GM21390 (cell line): Measurements from ENCODE around the gene TNNC1.

Experiments
- ATAC-seq: cut with Tn5 transposase; IDR thresholded peaks from one replicate; pipeline ENCODE4 v1.9.1; 2021; ENCODE audit not compliant: unreplicated experiment

The TNNC1 gene

DNA sequence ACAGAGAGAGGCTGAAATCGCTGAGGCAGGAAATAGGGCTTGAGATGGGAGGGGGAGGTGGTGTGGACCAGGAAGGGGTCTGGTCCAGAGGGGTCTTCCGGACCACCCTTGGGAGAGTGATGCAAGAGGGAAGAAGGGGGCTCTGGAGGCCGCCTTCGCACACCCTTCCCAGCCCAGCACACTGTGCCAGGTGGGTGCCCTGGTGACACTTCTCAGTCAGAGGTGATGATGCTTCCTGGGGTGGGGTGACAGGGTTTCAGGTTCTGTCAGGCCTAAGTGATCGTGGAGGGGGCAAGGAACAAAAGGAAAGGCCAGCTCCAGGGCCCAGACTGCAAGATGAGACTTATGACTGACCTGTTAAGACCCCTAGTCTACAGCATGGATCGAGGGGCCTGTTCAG is 21.6 kb downstream of the TNNC1 start:
- no peak for ATAC-seq

DNA sequence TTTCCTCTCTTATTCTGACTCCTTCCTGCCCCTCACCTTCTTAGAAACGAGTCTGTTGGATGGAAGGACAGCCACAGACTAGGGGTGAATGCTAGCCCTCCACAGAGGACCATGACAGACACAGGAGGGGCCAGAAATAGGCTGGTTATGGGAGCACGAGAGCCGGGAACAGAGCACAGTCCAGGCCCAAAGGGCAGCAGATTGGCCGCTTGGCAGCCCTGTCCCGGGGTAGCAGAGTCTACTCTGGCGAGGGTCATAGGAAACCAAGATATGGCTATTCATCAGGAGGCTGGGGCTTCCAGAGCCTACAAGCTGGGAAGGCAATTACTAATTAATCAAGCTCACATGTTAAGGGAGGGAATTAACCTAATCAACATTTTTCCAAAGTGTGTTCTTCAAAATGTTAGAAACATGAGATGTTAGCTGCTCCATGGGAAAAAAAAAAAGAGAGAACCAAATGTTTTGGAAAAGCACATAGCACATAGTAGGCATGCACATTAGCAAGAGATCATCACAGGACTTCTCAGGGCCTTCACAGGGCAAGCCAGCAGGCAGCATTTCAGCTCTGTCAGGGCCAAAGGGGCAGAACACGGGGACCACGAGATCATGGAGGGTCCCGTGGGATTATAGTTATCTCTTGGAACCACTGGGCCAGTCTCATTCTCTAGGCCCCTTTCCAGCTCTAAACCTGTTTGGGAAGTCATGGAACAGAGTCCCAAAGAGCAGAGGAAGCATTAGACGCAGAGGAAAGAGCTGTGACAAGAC is 22.2 kb downstream of the TNNC1 start:
- no peak for ATAC-seq

DNA sequence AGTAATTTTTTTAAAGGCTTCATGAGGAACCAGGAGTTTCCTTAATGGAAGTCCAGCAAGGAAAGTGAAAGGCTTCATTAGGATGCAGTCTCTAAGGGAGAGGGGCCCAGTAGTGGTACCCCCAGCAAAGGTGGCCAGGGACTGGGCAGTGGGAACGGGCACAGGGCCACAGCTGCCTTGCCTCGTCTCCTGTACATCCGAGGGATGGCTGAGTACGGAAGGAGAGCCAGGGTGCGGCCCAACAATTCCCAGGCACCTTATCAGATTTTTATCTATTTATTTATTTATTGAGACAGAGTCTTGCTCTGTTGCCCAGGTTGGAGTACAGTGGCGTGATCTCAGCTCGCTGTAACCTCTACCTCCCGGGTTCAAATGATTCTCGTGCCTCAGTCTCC is 23.4 kb downstream of the TNNC1 start:
- ATAC-seq: no peak

DNA sequence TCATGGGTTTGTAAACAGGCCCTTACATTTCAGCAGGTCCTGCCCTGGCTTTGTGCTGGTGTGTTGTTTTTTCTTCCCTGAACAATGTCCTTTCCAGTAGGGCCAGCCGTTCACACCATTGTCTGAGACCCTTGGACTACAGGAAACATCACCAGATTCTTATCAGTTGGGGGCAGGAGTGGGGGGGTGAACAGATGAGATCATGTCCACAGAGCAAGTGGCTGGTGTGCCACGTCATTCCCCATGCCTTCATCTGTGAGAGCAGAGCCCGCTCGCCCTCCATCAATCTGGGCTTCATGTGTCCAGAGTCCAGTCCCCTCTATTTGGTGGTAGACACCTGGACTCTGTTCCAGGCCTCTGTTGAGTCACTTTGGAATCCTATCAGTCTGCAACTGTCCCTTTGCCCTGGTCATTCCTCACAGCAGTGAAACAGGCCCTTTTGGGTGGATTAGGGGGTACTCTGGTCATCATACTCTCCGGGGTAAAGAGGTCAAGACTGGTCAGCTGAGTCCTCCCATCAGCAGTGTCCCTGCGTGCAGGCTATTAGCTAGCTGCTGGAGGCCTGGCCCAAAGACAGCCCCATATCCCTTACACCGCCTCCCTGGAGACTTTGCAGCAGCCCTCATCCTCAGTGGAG is 23.9 kb downstream of the TNNC1 start:
- ATAC-seq: no peak

DNA sequence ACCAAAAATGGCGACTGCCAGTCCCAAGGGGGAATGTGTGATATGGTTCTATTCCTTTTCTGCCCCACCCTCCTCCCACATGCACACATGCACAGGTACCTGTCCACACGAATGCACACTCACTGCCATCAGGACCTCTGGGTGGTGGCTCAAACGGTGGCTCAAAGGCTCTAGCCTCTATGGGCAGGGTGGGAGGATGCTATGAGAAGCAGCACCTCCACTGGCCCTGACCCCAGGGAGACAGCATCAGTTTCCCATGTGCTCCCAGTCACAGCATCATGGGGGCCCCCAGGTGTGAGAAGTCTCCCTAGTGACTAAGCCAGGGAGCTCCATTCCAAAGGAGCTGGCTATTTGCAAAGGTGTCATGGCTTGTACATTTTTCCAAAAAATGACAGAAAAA is 24.8 kb downstream of the TNNC1 start:
- ATAC-seq: no peak

DNA sequence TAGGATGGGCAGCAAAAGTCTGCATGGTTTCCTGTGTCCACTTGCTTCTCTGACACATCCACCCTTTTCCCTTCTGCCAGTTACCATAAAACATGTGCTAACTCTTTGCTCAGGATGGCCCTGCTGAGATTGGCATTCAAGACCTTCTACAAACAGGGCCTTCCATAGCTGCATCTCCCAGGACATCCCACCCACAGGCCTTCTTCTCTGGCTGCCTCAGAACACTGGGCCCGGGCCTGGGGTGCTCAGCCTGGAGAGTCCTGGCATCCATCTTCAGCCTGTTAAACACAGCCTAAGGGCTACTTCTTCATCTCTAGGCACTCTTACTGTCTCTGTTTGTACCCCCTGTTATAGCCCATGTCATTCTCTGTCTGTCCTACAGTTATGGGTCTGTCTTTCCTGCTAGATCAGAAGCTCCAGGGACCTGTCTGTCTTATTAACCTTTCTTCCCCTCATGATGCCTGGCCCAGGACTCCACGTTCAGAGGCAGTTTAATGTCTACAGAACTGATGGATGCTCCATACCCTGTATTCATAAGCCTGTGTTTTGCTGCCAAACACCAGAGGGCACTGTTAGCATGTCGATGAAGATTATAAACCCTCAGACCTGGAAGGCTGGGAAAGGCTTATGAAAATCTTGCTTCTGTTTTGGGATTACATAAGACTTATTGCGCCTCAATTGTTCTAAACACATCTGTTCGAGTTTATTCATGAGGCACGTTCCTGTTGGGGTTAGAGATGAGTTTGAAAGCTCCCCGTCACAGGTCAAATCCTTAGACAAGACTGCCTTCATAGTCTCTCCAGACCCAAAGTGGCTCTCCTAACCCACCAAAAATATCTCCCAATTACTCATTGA is 25.5 kb downstream of the TNNC1 start:
- ATAC-seq: no peak

DNA sequence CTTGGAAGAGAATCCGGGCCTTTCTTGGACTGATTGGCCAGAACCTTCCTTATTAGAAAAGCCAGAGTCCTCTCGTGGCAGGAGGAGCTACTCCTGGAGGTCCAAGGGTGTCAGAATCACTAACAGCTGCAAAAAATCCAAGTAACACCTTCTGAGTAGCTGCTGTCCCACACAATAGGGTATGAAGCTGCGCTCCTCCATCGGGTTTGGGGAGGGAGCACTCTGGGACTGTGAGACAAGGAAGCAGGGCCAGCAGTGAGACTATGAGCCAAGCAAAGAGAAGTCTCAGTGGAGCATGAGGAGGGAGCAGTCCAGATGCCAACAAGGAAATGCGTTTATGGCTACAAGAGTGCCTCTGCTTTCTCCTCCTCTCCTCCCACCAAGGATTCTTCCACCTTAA is 30.7 kb downstream of the TNNC1 start:
- no peak for ATAC-seq

DNA sequence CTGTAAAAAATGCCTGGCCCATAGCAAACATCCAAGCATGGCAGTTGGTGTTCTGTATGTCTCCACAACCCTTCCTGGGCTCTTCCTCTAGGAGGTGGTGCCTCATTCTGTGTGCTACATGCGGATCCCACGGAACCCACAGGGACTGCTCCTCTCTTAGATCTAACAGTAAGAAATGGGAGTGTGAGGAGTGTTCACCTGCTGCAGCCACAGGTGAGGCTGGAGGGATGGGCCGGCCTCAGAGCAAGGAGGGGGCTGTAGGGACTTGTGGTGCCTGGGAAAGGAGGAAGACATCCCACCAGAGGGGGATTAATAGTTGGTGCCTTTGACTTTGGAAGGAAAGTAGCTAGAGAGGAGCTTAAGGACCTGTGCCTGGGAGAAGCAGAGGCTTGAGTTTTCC is 31.2 kb downstream of the TNNC1 start:
- ATAC-seq: no peak

DNA sequence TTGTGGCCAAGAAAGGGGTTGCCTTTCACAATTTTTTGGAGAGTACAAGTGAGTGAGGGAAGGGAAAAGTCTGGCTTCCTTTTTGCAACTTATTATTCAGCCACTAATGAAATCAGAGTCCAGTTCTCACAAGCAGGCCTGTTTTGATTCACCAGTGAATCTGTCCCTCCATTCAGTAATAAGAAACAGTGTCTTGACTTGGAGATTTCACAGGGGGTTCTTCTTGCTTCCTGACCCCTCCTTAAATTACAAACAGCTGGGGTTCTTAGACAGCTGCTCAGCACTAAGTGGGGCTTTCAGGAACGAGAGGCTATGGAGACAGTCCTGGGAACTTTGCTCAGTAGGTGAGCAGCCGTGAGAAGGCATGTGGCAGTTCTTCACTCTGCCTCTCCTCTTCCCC is 33.5 kb downstream of the TNNC1 start:
- no peak for ATAC-seq

DNA sequence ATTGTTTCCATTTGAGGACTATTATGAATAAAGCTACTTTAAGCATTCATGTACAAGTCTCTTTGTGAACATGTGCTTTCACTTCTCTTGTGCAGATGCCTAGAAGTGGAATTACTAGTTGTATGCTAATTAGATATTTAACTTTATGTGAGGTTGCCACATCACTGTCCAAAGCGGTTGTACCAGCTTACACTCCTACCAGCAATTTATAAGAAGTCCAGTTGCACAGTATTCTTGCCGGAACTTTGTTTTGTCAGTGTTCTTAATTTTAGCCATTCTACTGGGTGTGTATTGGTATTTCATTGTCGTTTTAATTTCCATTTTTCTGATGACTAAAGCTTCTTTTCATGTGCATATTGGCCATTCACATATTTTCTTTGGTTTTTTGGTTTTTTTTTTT is 38.0 kb downstream of the TNNC1 start:
- ATAC-seq: no peak

DNA sequence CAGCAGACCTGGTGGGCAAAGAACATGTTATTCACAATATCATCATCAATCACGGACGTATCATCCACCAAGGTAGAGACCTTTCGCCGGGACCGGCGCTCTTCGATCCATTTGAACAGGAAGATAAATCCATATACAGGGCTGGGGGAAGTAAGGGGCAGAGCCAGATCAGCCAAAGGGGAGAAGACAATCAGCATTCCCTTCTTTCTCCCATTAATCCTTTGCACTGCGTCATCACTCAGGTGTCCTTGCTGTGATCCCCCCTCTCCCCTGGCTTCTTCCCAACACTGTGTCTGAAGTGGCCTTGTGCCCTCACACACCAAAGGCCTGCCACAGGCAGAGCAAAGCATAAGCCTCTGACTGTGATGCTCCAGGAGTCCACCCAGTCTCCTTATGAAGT is 45.4 kb downstream of the TNNC1 start:
- no peak for ATAC-seq

DNA sequence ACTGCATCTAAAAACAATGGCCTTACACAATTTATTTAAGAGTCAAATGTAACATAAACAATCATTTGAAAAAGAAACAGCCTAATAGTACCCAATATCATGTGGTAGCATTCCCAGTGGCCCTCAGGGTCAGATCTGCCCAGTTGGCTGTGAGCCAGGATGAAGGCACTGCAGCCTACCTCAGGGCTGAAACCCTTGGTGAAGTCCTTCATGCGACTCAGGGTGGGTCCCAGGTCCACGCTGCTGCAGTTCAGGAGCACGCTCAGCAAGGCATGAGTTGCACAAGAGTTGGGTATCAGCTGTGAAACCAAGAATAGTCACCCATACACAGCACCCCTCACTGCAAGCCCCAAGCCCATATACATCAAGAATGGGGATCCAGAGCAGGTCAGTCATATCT is 46.1 kb downstream of the TNNC1 start:
- no peak for ATAC-seq

DNA sequence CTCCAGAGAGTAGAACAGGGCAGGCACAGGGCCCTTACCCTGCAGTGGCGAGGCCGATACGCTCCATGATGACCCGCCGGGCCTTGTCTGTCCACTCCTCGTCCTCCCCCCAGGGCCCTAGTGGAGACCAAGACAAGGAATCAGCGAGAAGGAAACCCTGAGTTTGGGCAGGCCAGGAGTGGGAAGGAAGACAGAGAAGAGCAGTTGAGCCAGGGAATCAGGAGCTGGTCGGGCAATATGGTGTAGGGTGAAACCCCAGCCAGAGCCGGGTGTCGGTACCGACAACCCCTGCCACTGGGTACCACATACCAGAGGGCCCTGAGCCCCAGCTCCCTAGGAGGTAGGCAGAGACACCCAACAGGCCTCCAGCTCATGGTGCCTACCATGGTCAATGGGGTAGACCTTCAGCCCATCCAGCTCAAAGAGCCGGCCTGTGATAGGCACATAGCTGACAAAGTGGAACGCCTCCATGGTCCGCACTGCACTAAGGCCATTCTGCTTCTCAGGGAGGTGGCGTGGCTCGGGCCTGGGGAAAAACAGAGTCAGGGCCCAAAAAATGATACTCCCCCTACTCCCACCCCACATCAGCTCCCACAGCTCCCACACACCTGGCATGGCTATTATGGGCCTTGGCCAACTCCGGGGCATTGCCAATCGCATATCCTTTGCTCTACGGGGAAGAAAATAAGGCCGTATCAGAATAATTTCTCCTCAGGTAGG is 46.9 kb downstream of the TNNC1 start:
- ATAC-seq: no peak

DNA sequence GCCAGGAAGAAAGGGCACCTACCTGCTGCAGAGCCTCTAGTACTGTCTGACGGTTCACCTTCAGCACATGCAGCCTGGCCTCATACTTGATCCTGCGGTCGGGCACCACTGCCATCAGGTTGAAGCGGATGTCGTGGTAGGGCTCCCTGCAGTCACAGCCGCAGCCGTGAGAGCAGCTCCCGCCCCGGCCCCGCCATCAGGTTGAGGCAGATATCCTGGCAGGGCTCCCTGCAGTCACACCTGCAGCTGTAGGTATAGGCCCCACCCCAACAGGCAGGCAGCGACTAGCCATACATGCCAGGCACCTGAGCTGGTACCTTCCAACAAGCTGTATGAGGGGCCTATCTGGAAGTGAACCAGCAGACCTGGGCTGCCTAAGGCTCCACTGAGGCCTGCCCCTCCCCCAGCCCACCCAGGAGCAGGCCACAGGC is 47.6 kb downstream of the TNNC1 start:
- ATAC-seq: no peak

DNA sequence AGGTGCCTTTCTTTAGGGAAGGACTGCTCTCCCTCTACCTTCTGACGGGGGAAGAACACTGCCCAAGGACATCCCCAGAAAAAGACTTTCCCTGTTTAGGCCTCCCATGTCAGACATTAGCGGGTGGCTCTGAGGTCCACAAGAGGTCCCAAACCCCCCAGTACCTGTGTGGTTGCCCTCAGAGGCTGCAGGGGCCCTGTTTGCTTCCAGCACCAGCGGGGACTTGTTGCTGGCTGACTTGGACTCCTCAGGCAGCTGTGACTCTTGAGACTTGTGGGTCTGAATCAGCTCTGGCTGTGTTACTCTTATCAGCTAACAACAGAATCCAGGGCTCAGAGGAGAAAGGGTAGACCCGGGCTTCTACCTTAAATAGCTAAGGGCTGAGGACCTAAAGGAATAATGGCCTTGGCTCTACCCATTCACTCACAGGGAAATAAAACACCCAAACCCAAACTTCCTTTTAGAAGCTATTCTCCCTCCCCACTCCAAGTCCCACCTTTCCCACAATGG is 48.2 kb downstream of the TNNC1 start:
- no peak for ATAC-seq

DNA sequence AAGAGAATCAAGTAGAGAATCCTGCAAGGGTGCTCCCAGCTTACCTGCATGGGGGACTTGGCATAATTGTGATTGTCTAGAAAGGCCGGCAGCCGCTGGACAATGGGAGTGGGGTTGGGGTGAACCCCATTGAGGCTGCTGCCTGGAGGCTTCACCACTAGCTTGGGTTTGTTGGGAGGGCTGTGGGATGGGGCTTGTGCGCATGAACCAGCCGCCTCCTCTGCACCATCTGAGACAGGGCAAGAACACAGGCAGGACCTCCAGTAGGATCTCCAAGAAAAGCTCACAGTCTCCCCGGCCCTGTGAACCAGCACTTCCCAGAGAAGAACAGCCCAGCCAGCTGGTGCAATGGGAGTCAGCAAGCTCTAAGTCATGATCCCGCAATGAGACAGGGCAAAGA is 48.8 kb downstream of the TNNC1 start:
- ATAC-seq: no peak

DNA sequence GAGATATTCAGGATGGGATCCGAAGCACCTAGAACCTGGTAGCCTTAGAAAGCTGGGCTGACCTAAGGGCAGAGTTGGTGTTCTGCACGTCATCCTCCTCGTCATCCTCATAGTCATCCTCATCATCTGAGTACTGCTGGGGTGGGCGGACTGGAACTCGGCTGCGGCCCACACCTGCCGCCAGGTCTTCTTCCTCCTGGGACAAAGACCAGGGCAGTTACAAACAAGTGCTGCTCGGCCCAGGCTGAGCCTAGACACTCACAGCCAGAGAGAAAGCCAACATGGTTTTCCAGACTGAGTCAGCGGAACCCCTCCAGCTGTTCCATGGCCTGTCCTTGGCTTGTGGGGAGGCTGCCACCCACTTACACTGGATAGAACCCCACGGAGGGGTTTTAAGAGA is 49.5 kb downstream of the TNNC1 start:
- ATAC-seq: no peak

DNA sequence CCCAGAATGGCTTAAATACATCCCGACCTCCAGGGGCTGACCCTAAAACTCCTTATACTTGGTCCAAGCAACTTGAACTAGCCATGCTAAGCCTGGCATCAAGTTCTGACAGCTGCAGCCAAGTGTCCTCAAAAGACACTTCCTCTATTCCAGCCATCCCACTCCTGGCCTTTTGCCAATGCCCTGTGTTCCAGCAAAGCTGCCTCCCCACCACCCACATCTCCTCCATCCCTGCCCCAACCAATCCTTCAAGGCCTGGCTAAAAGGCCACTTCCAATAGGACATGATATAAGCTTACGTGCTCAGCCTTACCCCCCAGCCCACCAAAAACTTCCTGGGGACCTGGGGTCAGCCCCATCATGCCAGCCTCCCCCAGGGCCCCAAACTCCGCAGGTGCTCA is 49.9 kb downstream of the TNNC1 start:
- no peak for ATAC-seq

DNA sequence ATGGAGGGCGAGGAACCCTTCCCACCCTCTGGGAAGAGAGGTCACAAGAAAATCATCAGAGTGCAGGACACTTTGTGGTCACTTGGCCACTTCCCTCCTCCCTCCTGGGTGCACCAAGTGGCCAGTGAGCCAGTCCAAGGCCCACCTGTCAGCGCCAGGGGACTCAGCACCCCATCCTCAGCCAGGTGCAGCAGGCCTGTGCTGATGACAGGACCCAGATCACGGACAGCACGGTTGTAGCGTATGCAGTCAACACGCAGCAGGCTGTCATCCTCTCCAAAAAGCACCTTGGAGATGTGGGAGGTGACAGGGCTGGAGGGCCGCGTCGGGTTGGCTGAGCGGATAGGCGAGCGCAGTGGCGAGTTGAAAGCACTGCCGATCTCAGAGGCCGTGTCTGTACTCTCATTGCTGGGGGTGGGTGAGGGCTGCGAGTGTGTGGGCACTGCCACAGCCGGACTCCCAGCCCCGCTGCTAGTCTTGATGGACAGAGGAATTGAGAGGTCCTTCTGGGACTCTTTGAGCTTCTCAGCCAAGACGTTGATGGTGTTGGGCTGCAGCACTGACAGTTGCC is 50.5 kb downstream of the TNNC1 start:
- no peak for ATAC-seq

DNA sequence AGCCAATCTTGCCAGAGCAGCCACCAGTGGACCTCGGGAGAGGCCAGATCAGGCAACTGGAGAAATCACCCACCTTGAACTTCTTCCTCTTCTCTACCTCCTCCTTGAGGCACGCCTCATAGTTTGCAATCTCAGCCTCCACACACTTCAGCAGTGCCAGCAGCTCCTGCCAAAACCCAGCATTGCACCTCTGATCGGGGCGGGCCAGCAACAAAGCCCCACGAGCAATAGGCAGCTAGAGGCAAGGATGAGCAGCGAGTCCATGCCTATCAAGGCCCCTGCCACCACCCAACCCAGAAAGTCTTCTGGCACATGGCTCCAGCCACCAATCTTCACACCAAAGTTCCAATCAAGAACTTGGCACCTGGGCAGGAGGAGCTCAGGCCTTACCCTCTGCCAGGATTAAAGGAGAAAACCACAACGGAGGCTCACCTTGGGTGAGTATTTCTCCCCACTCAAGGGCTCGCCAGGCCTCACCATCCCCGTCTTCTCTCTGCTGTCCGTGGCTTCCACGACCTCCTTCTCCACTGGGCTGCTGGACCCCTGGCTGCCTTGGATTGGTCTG is 51.1 kb downstream of the TNNC1 start:
- ATAC-seq: no peak
